GM19463 (cell line): ENCODE data around the gene MDM2.

Experiments used
- ATAC-seq: cut with Tn5 transposase; IDR thresholded peaks from one replicate; pipeline ENCODE4 v1.9.1; 2021; ENCODE audit warnings: mild to moderate bottlenecking, moderate library complexity; ENCODE audit not compliant: unreplicated experiment

Gene MDM2

GRCh38 chr12:68896881-68897540, 89.0 kb downstream of the MDM2 start:
- no peak for ATAC-seq

GRCh38 chr12:68899251-68899771, 91.3 kb downstream of the MDM2 start:
- ATAC-seq: no peak

GRCh38 chr12:68900241-68900640, 92.3 kb downstream of the MDM2 start:
- no peak for ATAC-seq
